ENCODE measurements around the gene LMAN1L.

The LMAN1L gene

DNA sequence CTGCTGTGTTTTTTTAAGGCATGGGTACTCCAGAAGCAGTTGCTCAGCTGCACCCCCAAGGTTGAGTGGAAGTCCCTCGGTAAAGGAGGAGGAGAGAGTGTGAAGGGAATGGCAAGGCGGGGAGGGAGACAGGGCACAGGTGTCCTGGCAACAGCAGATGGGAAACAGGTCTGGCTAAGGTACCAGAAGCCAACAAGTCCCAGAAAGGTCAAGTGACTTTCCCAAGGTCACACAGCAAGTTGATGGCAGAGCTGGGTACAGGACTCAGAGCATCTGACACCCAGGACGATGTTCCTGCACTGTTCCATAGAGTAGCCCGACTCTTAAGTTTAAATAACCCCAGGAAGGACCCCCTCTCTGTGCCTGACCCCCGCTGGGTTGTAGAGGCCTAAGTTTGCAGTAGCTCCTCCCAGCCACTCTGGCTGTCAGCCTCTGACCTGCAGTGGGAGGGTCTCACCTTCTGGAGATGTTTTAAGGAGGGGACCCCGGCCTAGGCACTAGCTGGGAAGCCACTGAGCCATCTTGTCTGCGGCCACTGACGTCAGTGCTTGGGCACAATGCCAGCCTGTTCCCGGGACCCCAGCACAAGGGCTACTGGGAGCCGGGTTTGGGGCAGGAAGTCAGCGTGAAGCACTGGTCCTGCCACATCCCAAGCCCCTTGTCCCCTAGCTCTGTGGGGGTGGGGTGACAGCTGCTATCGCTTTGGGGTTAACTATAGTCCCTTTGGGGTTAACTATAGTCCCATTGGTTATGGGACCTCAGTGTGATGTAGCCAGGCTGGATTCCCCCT lies 20.2 kb upstream of the LMAN1L start:
- H3K4me3 ChIP-seq (ENCODE audit: low read length) = no peak overlapping the region
- no peaks in the 10 kb centered on the region for H3K27me3 ChIP-seq (ENCODE audit: control insufficient read depth, insufficient read depth, low read length)
- no peaks in the 10 kb centered on the region for H3K36me3 ChIP-seq (ENCODE audit: control insufficient read depth, insufficient read depth, low read length)
- no peak overlapping the region for H3K9ac ChIP-seq (ENCODE audit: low read length)
- peaks cover 16% of the 10 kb centered on the region for H3K4me1 ChIP-seq (ENCODE audit: control insufficient read depth, insufficient read depth, low read length)
- H3K27ac ChIP-seq (ENCODE audit: low read depth, low read length) = no peak overlapping the region

DNA sequence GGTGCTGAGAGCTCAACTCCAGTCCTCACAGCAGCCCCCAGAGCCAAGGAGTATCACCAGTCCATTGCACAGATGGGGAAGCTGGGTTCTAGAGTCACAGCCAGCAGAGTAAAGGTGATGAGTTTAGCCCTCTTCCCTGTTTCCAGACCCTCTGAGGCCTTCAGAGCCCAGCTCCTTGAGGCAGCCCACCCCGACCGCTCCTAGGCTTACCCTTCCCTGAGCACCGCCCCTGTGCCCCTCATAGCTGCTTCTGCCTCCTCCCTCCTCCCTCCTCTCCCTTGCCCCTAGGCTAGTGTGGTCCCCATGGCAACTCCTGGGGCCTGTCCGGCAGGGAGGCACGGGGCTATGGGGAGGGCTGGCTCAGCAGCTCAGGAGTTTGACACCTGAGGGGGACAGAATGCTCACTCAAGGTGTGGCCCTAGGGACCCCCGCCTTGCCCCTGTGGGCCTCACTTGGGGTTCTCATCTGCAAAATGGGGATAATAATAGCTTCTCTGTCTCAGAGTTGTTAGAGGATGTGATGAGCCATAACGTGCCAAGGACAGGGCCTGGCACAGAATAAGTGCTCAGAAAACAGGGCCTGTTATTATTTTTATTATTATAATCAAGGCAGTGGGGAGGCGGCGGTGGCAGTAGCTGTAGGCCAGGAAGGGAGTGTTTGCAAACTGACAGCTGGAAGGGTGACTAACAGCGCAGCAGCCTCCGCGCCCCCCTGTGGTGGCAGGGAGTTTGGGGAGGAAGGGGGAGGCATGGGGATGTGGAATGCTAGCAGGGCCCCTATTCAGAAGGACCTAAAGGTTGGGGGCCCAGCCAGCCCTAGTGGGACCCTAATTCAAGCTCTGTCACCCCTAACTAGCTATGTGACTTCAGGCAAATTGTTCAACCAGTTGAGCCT lies 19.3 kb upstream of the LMAN1L start:
- H3K27me3 ChIP-seq (ENCODE audit: control insufficient read depth, insufficient read depth, low read length) = no peaks in the 10 kb centered on the region
- peaks cover 16% of the 10 kb centered on the region for H3K4me1 ChIP-seq (ENCODE audit: control insufficient read depth, insufficient read depth, low read length)
- peak overlapping the region; percentile 23 for H3K4me3 ChIP-seq (ENCODE audit: low read length)
- no peak overlapping the region for H3K27ac ChIP-seq (ENCODE audit: low read depth, low read length)
- no peaks in the 10 kb centered on the region for H3K36me3 ChIP-seq (ENCODE audit: control insufficient read depth, insufficient read depth, low read length)
- H3K9ac ChIP-seq (ENCODE audit: low read length) = no peak overlapping the region

DNA sequence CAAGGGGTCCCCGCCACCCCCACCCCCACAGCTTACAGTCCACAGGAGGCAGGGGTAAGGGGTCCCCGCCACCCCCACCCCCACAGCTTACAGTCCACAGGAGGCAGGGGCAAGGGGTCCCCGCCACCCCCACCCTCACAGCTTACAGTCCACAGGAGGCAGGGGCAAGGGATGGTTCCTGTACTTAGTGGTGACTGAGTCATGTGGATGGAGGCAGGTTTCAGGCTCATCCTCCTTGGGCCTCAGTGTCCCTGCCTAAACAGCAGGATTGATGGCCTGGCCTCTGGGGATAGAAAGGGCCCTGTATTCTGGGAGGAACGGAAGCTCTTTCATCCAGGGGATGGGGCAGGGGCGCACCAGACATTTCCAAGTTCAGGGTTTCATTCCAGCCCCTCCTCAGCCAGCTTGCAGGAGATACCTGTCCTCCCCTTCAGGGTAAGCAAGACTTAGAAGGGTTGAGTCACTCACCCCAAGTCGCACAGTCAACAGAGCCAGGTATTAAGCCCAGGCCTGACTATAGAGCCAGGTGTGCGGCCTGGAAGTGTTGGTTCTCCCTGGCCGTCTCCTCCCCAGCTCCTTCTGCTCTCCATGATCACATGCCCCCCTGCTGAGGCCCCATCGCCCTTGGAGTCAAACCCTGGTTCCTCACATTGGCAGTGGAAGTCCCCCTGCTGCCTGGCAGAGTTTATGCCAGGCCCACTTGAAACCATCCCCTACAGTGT lies 18.2 kb upstream of the LMAN1L start:
- Histone ChIP-seq H3K36me3 (ENCODE audit: control insufficient read depth, insufficient read depth, low read length) (peaks cover 5% of the 10 kb centered on the region), H3K27ac (ENCODE audit: low read depth, low read length) (no peak overlapping the region), H3K4me3 (ENCODE audit: low read length) (no peak overlapping the region), H3K4me1 (ENCODE audit: control insufficient read depth, insufficient read depth, low read length) (peaks cover 12% of the 10 kb centered on the region), H3K9ac (ENCODE audit: low read length) (no peak overlapping the region), H3K27me3 (ENCODE audit: control insufficient read depth, insufficient read depth, low read length) (no peaks in the 10 kb centered on the region)

DNA sequence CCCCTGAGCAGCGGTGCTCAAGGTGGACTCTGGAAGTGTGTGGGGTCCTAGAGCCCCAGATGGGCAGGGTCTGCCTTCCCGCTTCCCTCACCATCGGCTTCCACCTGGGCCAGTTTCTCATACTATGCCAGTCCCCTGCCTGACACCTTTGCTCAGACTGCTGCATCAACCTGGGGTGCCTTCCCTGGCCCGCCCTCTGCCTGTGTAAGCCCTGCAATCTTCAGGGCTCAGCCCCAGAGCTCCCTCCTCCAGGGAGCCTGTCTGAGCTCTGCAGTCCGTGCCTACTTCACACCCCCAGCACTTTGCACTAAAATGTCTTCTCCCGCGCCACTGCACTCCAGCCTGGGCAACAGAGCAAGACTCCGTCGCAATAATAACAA lies 17.7 kb upstream of the LMAN1L start:
- H3K4me1 ChIP-seq (ENCODE audit: control insufficient read depth, insufficient read depth, low read length) = peaks cover 7% of the 10 kb centered on the region

DNA sequence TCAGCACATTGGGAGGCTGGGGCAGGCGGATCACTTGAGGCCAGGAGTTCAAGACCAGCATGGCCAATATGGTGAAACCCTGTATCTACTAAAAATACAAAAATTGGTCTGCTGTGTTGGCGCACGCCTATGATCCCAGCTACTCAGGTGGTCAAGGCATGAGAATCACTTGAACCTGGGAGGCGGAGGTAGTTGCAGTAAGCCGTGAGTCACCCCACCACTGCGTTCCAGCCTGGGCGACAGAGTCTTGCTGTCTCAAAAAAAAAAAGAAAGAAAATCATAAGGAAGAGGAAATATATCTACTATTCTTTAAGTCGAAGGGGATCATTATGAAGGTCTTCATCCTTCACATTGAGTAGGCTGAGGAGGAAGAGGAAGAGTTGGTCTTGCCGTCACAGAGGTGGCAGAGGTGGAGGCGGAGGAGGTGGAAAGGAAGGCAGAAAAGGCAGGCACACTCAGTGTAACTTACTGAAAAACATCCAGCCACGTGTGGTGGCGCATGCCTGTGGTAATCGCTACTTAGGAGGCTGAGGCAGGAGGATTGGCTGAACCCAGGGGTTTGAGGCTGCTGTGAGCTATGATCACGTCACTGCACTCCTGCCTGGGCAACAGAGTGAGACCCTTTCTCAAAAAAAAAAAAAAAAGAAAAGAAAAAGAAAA lies 16.5 kb upstream of the LMAN1L start:
- H3K9ac ChIP-seq (ENCODE audit: low read length) = no peak overlapping the region
- no peaks in the 10 kb centered on the region for H3K27me3 ChIP-seq (ENCODE audit: control insufficient read depth, insufficient read depth, low read length)
- H3K4me3 ChIP-seq (ENCODE audit: low read length) = no peak overlapping the region
- peaks cover 11% of the 10 kb centered on the region for H3K36me3 ChIP-seq (ENCODE audit: control insufficient read depth, insufficient read depth, low read length)
- H3K4me1 ChIP-seq (ENCODE audit: control insufficient read depth, insufficient read depth, low read length) = no peaks in the 10 kb centered on the region
- H3K27ac ChIP-seq (ENCODE audit: low read depth, low read length) = no peak overlapping the region

More for the DNA sequence above, 17.7 kb upstream of the LMAN1L start:
- H3K9ac ChIP-seq (ENCODE audit: low read length) = no peak overlapping the region
- H3K27me3 ChIP-seq (ENCODE audit: control insufficient read depth, insufficient read depth, low read length) = no peaks in the 10 kb centered on the region
- no peak overlapping the region for H3K27ac ChIP-seq (ENCODE audit: low read depth, low read length)
- H3K4me3 ChIP-seq (ENCODE audit: low read length) = no peak overlapping the region
- peaks cover 7% of the 10 kb centered on the region for H3K36me3 ChIP-seq (ENCODE audit: control insufficient read depth, insufficient read depth, low read length)

DNA sequence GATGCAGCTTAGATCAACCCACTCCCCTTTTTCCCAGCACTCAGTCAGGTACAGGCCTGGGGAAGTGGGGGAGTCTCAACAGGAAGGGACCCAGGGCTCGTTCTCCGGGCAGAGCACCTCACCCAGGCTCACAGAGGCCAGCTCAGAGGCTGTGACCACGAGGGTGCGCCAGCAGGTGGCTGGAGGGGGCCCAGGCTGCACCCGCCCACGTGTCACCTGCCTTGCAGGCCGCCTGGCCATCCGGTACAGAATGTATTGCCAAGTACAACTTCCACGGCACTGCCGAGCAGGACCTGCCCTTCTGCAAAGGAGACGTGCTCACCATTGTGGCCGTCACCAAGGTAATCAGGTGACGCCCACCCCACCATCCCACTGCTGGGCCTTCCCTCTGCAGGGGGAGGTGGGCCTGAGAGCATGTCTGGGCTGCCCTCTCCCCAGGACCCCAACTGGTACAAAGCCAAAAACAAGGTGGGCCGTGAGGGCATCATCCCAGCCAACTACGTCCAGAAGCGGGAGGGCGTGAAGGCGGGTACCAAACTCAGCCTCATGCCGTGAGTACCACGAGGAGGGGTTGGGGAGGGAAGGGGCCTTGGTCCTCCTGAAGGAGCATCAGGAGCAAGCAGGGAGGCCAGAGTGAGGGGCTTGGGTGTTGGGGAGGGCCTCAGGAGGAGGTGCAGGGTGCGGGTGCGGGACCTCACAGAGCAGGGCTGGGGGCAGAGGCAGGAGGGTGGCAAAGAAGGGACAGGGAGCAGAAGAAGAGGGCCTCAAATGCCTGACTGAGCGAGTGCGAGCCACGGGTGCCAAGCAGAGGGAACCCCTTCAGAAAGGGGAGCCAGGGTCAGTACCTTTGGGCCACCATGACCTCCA lies 14.0 kb upstream of the LMAN1L start:
- H3K4me1 ChIP-seq (ENCODE audit: control insufficient read depth, insufficient read depth, low read length) = no peaks in the 10 kb centered on the region
- H3K36me3 ChIP-seq (ENCODE audit: control insufficient read depth, insufficient read depth, low read length) = peaks cover 25% of the 10 kb centered on the region
- H3K9ac ChIP-seq (ENCODE audit: low read length) = no peak overlapping the region
- no peak overlapping the region for H3K27ac ChIP-seq (ENCODE audit: low read depth, low read length)
- H3K27me3 ChIP-seq (ENCODE audit: control insufficient read depth, insufficient read depth, low read length) = no peaks in the 10 kb centered on the region
- no peak overlapping the region for H3K4me3 ChIP-seq (ENCODE audit: low read length)

DNA sequence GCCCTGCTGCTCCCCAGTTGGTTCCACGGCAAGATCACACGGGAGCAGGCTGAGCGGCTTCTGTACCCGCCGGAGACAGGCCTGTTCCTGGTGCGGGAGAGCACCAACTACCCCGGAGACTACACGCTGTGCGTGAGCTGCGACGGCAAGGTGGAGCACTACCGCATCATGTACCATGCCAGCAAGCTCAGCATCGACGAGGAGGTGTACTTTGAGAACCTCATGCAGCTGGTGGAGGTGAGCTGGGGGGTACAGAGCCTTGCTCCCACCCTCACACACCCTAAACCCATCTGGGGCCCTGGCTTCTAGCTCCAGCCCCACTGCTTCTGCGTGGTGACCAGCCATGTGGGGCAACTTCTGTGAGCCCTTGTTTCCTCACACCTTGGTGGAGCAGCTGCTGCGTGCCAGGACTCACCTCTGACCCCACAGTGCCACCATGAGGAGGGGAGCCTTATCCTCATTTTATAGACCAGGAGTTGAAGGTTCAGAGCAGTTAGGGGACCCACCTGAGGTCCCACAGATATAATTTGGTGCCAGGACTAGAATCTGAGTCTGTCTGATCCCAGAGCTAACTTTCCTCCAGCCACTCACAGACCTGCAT lies 13.3 kb upstream of the LMAN1L start:
- Histone ChIP-seq H3K36me3 (ENCODE audit: control insufficient read depth, insufficient read depth, low read length) (peaks cover 26% of the 10 kb centered on the region), H3K4me3 (ENCODE audit: low read length) (no peak overlapping the region), H3K27ac (ENCODE audit: low read depth, low read length) (no peak overlapping the region), H3K27me3 (ENCODE audit: control insufficient read depth, insufficient read depth, low read length) (no peaks in the 10 kb centered on the region), H3K9ac (ENCODE audit: low read length) (no peak overlapping the region), H3K4me1 (ENCODE audit: control insufficient read depth, insufficient read depth, low read length) (no peaks in the 10 kb centered on the region)

DNA sequence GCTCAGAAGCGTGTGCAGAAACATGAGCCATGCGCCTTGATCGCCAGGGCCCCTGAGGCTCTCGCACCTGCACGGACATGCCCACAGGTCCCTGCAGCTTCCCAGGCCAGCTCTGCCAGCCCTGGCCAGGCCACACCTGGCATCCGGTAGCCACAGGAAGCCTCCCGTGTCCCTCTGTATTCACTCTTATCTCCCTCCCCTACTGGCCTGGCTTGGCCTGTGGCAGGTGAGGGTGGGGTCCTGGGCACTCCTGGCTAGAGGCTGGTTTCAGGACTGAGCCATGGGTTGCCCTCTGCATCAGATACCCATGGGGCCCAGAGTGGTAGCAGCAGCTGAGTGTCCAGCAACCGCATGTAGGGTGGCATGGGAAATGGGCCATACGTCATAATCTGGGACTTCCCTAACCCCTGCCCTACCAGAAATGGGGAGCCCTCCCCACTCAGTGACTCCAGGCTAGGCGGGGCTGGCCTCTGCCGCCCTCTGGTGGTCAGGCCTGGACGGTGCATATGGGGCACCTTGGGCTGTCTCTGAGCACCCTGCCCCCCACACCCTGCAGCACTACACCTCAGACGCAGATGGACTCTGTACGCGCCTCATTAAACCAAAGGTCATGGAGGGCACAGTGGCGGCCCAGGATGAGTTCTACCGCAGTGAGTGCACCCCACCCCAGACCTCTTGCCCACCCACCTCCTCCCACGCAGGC lies 12.6 kb upstream of the LMAN1L start:
- Histone ChIP-seq H3K27ac (ENCODE audit: low read depth, low read length) (no peak overlapping the region), H3K4me1 (ENCODE audit: control insufficient read depth, insufficient read depth, low read length) (no peaks in the 10 kb centered on the region), H3K4me3 (ENCODE audit: low read length) (no peak overlapping the region), H3K9ac (ENCODE audit: low read length) (no peak overlapping the region), H3K36me3 (ENCODE audit: control insufficient read depth, insufficient read depth, low read length) (peaks cover 26% of the 10 kb centered on the region), H3K27me3 (ENCODE audit: control insufficient read depth, insufficient read depth, low read length) (no peaks in the 10 kb centered on the region)

DNA sequence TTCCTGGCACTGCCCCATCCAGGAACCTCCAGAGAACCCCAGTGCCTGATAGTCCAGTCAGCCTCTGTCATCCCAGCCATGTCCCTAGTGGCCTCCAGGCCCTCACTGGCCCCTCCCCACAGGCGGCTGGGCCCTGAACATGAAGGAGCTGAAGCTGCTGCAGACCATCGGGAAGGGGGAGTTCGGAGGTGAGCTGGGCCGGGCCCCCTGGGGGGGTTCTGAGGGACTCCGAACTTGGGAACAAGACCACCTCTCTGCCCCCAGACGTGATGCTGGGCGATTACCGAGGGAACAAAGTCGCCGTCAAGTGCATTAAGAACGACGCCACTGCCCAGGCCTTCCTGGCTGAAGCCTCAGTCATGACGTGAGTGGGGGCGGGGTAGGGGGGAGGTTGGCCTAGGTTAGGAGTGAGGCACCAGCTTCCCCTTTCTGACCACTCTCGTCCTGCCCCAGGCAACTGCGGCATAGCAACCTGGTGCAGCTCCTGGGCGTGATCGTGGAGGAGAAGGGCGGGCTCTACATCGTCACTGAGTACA lies 12.0 kb upstream of the LMAN1L start:
- no peaks in the 10 kb centered on the region for H3K4me1 ChIP-seq (ENCODE audit: control insufficient read depth, insufficient read depth, low read length)
- no peak overlapping the region for H3K27ac ChIP-seq (ENCODE audit: low read depth, low read length)
- no peak overlapping the region for H3K9ac ChIP-seq (ENCODE audit: low read length)
- no peaks in the 10 kb centered on the region for H3K27me3 ChIP-seq (ENCODE audit: control insufficient read depth, insufficient read depth, low read length)
- peaks cover 26% of the 10 kb centered on the region for H3K36me3 ChIP-seq (ENCODE audit: control insufficient read depth, insufficient read depth, low read length)
- no peak overlapping the region for H3K4me3 ChIP-seq (ENCODE audit: low read length)

DNA sequence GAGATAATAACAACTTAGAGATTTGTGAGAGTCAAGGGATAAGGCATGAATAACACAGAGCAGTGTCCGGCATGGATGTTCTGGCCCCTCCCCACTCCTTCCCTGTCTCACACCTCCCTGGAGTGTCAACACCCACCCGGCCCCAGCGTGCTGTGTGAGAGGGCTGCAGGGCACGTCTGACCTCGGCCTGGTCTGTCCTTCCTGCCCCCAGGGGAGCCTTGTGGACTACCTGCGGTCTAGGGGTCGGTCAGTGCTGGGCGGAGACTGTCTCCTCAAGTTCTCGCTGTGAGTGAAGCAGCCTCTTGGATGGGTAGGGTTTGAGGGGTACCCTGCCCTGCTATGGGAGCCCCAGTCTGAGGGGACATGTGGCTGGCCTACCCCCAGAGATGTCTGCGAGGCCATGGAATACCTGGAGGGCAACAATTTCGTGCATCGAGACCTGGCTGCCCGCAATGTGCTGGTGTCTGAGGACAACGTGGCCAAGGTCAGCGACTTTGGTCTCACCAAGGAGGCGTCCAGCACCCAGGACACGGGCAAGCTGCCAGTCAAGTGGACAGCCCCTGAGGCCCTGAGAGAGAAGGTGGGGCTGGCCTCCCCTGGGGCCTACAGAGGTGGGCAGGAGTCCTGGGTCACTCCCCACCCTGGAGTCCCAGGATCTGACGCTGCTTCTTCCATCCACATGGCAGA lies 11.2 kb upstream of the LMAN1L start:
- no peaks in the 10 kb centered on the region for H3K4me1 ChIP-seq (ENCODE audit: control insufficient read depth, insufficient read depth, low read length)
- peaks cover 26% of the 10 kb centered on the region for H3K36me3 ChIP-seq (ENCODE audit: control insufficient read depth, insufficient read depth, low read length)

More for the DNA sequence above, 11.2 kb upstream of the LMAN1L start:
- no peak overlapping the region for H3K4me3 ChIP-seq (ENCODE audit: low read length)
- H3K27ac ChIP-seq (ENCODE audit: low read depth, low read length) = no peak overlapping the region
- H3K9ac ChIP-seq (ENCODE audit: low read length) = no peak overlapping the region
- H3K27me3 ChIP-seq (ENCODE audit: control insufficient read depth, insufficient read depth, low read length) = no peaks in the 10 kb centered on the region

Data from rectal smooth muscle tissue (tissue), 1 donor.